Neural progenitor cell (in vitro differentiated cells): ENCODE measurements around the gene SLC25A13. TPM values are rescaled to one million over a fixed set of nuclear protein-coding genes. Genes with fewer than 3 reads are reported as not detected.

Experiments used
- DNase-seq: peaks from one replicate; pipeline ENCODE4 v3.0.0-alpha.2; 2016; ENCODE audit warnings: low spot score
- H2AFZ ChIP-seq: fragments of 200-600 bp; sonication (generic); replicated peaks from 2 replicates; pipeline ENCODE4 v1.6.1; 2016; ENCODE audit warnings: antibody characterized with exemption
- H3F3A ChIP-seq: fragments of 200-600 bp; sonication (generic); 2 replicates; pipeline ENCODE4 v1.6.1; 2016; ENCODE audit warnings: antibody characterized with exemption, low read depth
- H3K27ac ChIP-seq: fragments of 200-600 bp; sonication (generic); 2 replicates; pipeline ENCODE4 v1.5.1; 2016; ENCODE audit warnings: mild to moderate bottlenecking
- H3K27me3 ChIP-seq: fragments of 200-600 bp; sonication (generic); 2 replicates; pipeline ENCODE4 v1.6.1; 2016; ENCODE audit warnings: mild to moderate bottlenecking, moderate library complexity
- H3K36me3 ChIP-seq: fragments of 200-600 bp; sonication (generic); 2 replicates; pipeline ENCODE4 v1.5.1; 2016
- H3K4me1 ChIP-seq: fragments of 200-600 bp; sonication (generic); 2 replicates; pipeline ENCODE4 v1.6.1; 2016; ENCODE audit warnings: mixed run types
- H3K4me2 ChIP-seq: fragments of 200-600 bp; sonication (generic); 2 replicates; pipeline ENCODE4 v1.6.1; 2016
- H3K4me3 ChIP-seq: fragments of 200-600 bp; sonication (generic); 2 replicates; pipeline ENCODE4 v1.5.1; 2016
- H3K79me2 ChIP-seq: fragments of 200-600 bp; sonication (generic); 2 replicates; pipeline ENCODE4 v1.6.1; 2016; ENCODE audit warnings: low read depth
- H3K9ac ChIP-seq: fragments of 200-600 bp; sonication (generic); 2 replicates; pipeline ENCODE4 v1.6.1; 2016
- H3K9me3 ChIP-seq: fragments of 200-600 bp; sonication (generic); 2 replicates; pipeline ENCODE4 v1.5.1; 2016; ENCODE audit warnings: low read depth
- H4K20me1 ChIP-seq: fragments of 200-600 bp; sonication (generic); 2 replicates; pipeline ENCODE4 v1.6.1; 2016; ENCODE audit warnings: low read depth
- H3K27ac Mint-ChIP-seq: 3 replicates; pipeline ENCODE4 v1.8.0; 2021; ENCODE audit warnings: mixed read lengths
- H3K27me3 Mint-ChIP-seq: 2 replicates; pipeline ENCODE4 v1.8.0; 2022; ENCODE audit warnings: low read depth, mild to moderate bottlenecking, inconsistent platforms, moderate library complexity, mixed read lengths; ENCODE audit not compliant: insufficient read depth
- H3K36me3 Mint-ChIP-seq: 3 replicates; pipeline ENCODE4 v1.8.0; 2021; ENCODE audit warnings: mixed read lengths
- H3K4me1 Mint-ChIP-seq: 3 replicates; pipeline ENCODE4 v1.8.0; 2021; ENCODE audit warnings: mixed read lengths
- H3K4me3 Mint-ChIP-seq: 3 replicates; pipeline ENCODE4 v1.8.0; 2021; ENCODE audit warnings: mild to moderate bottlenecking, moderate library complexity, mixed read lengths
- H3K9me3 Mint-ChIP-seq: 3 replicates; pipeline ENCODE4 v1.8.0; 2020; ENCODE audit warnings: mixed read lengths
- CTCF ChIP-seq: fragments of 200-600 bp; sonication (generic); IDR thresholded peaks from 2 replicates; pipeline ENCODE4 v1.5.1; 2017; ENCODE audit warnings: antibody characterized with exemption, mild to moderate bottlenecking
- EZH2 ChIP-seq: fragments of 200-600 bp; sonication (generic); IDR thresholded peaks from 2 replicates; pipeline ENCODE4 v1.6.1; 2017; ENCODE audit warnings: antibody characterized with exemption, mild to moderate bottlenecking, moderate library complexity
- EZH2phosphoT487 ChIP-seq: fragments of 200-600 bp; sonication (generic); IDR thresholded peaks from 2 replicates; pipeline ENCODE4 v1.6.1; 2017; ENCODE audit warnings: antibody characterized with exemption
- total RNA-seq: library from RNA; depleted of rRNA; stranded (reverse); fragments of >200 nt; gene quantifications from 2 replicates; pipeline ENCODE4 v1.2.3, GENCODE V29; 2015; ENCODE audit warnings: low replicate concordance

Gene SLC25A13
- total RNA-seq, 1 donor from 2014 or later = 83.3 TPM

- Mint-ChIP-seq H3K9me3 (no peaks in the 10 kb centered on the region), H3K4me1 (peaks cover 10% of the 10 kb centered on the region), H3K27me3 (no peaks in the 10 kb centered on the region), H3K4me3 (no peak overlapping the region), H3K36me3 (peaks cover 7% of the 10 kb centered on the region), H3K27ac (no peak overlapping the region)
- Histone ChIP-seq H3K4me2 (no peak overlapping the region), H4K20me1 (peaks cover 4% of the 10 kb centered on the region), H3K4me1 (peaks cover 9% of the 10 kb centered on the region), H3K9ac (no peak overlapping the region), H2AFZ (no peak overlapping the region), H3K36me3 (no peaks in the 10 kb centered on the region), H3K4me3 (no peak overlapping the region), H3F3A (no peaks in the 10 kb centered on the region), H3K9me3 (no peaks in the 10 kb centered on the region), H3K79me2 (no peaks in the 10 kb centered on the region), H3K27me3 (no peaks in the 10 kb centered on the region), H3K27ac (no peak overlapping the region)
- TF ChIP-seq CTCF (no peak), EZH2phosphoT487 (no peak), EZH2 (no peak)
- peak; percentile 19 for DNase-seq
These were observed 123.8 kb downstream of the SLC25A13 start for GRCh38 chr7:96198047-96198636.

- Histone ChIP-seq H3K27me3 (no peaks in the 10 kb centered on the region), H4K20me1 (peaks cover 4% of the 10 kb centered on the region), H3K36me3 (no peaks in the 10 kb centered on the region), H3F3A (no peaks in the 10 kb centered on the region), H2AFZ (no peak overlapping the region), H3K4me2 (no peak overlapping the region), H3K27ac (no peak overlapping the region), H3K9ac (no peak overlapping the region), H3K4me3 (no peak overlapping the region), H3K79me2 (no peaks in the 10 kb centered on the region), H3K9me3 (no peaks in the 10 kb centered on the region), H3K4me1 (peaks cover 9% of the 10 kb centered on the region)
- peaks cover 17% of the 10 kb centered on the region for H3K36me3 Mint-ChIP-seq
- peaks cover 10% of the 10 kb centered on the region for H3K4me1 Mint-ChIP-seq
- TF ChIP-seq EZH2phosphoT487 (no peak), CTCF (no peak), EZH2 (no peak)
- DNase-seq = no peak
- H3K27ac Mint-ChIP-seq = no peak overlapping the region
- no peaks in the 10 kb centered on the region for H3K27me3 Mint-ChIP-seq
- no peak overlapping the region for H3K4me3 Mint-ChIP-seq
- no peaks in the 10 kb centered on the region for H3K9me3 Mint-ChIP-seq
These were observed 125.2 kb downstream of the SLC25A13 start for GRCh38 chr7:96196676-96197075.

- H3K4me3 Mint-ChIP-seq = no peak overlapping the region
- no peaks in the 10 kb centered on the region for H3K9me3 Mint-ChIP-seq
- no peak overlapping the region for H2AFZ ChIP-seq
- H3F3A ChIP-seq = peaks cover 4% of the 10 kb centered on the region
- no peaks in the 10 kb centered on the region for H3K79me2 ChIP-seq
- H3K4me3 ChIP-seq = no peak overlapping the region
- no peaks in the 10 kb centered on the region for H3K4me1 Mint-ChIP-seq
- no peak overlapping the region for H3K27ac Mint-ChIP-seq
- TF ChIP-seq EZH2phosphoT487 (no peak), CTCF (no peak), EZH2 (no peak)
- no peaks in the 10 kb centered on the region for H3K27me3 ChIP-seq
- H3K9me3 ChIP-seq = no peaks in the 10 kb centered on the region
- no peak overlapping the region for H3K4me2 ChIP-seq
- H4K20me1 ChIP-seq = no peaks in the 10 kb centered on the region
- no peaks in the 10 kb centered on the region for H3K27me3 Mint-ChIP-seq
- peaks cover 2% of the 10 kb centered on the region for H3K36me3 ChIP-seq
- DNase-seq = no peak
- H3K36me3 Mint-ChIP-seq = peaks cover 33% of the 10 kb centered on the region
- no peak overlapping the region for H3K9ac ChIP-seq
- H3K27ac ChIP-seq = no peak overlapping the region
- H3K4me1 ChIP-seq = no peaks in the 10 kb centered on the region
These were observed 132.6 kb downstream of the SLC25A13 start for GRCh38 chr7:96189129-96189820.
